ENCODE data around the gene SLC39A10.
"Not testable (repeated sequence)": the region's sequence is repeated elsewhere in the genome, so short reads cannot be mapped to it uniquely, and the experiment has no call there.

SLC39A10 gene

GRCh38 chr2:195663007-195663406 is 6.0 kb downstream of the SLC39A10 start:
- no peak for TF ChIP-seq POLR2AphosphoS5 (IDR thresholded peaks at IDR 0.05; ENCODE audit: borderline replicate concordance, low read depth, low read length)
- TF ChIP-seq FOXP2 (optimal IDR thresholded peaks at IDR 0.05; ENCODE audit: control extremely low read depth, extremely low read length, insufficient read depth): no peak
- Histone ChIP-seq H3K4me3 (no peak overlapping the region), H3K36me3 (ENCODE audit: insufficient read depth, low read length) (no peaks in the 10 kb centered on the region), H3K9me3 (ENCODE audit: low read depth, low read length) (no peaks in the 10 kb centered on the region), H3K9ac (ENCODE audit: insufficient read length) (no peak overlapping the region), H3K27ac (no peak overlapping the region)
- DNase-seq (ENCODE audit: low read depth, low spot score): no peak

- no peak overlapping the region for H3K9ac ChIP-seq (ENCODE audit: insufficient read length)
- TF ChIP-seq EZH2 (IDR thresholded peaks at IDR 0.05) (no peak), POLR2AphosphoS5 (IDR thresholded peaks at IDR 0.05; ENCODE audit: borderline replicate concordance, low read depth, low read length) (no peak), FOXP2 (optimal IDR thresholded peaks at IDR 0.05; ENCODE audit: control extremely low read depth, extremely low read length, insufficient read depth) (no peak)
- no peak for DNase-seq (ENCODE audit: low read depth, low spot score)
- H3K27ac ChIP-seq: no peak overlapping the region
- H3K9me3 ChIP-seq (ENCODE audit: low read depth, low read length): no peaks in the 10 kb centered on the region
- no peak overlapping the region for H3K4me3 ChIP-seq
- H3K36me3 ChIP-seq (ENCODE audit: insufficient read depth, low read length): no peaks in the 10 kb centered on the region
These were observed 7.5 kb downstream of the SLC39A10 start for GRCh38 chr2:195664528-195664927.

- H3K9me3 ChIP-seq (ENCODE audit: low read depth, low read length); DNase-seq (ENCODE audit: low read depth, low spot score); H3K9ac ChIP-seq (ENCODE audit: insufficient read length); H3K4me3 ChIP-seq; H3K36me3 ChIP-seq (ENCODE audit: insufficient read depth, low read length); H3K27ac ChIP-seq: not testable (repeated sequence)
These were observed 8.1 kb downstream of the SLC39A10 start for GRCh38 chr2:195665153-195665552.

- H3K27ac ChIP-seq: no peak overlapping the region
- H3K9me3 ChIP-seq (ENCODE audit: low read depth, low read length): no peaks in the 10 kb centered on the region
- no peaks in the 10 kb centered on the region for H3K36me3 ChIP-seq (ENCODE audit: insufficient read depth, low read length)
- DNase-seq (ENCODE audit: low read depth, low spot score): no peak
- TF ChIP-seq FOXP2 (optimal IDR thresholded peaks at IDR 0.05; ENCODE audit: control extremely low read depth, extremely low read length, insufficient read depth) (no peak), EZH2 (IDR thresholded peaks at IDR 0.05) (no peak), POLR2AphosphoS5 (IDR thresholded peaks at IDR 0.05; ENCODE audit: borderline replicate concordance, low read depth, low read length) (no peak)
- H3K4me3 ChIP-seq: no peak overlapping the region
- no peak overlapping the region for H3K9ac ChIP-seq (ENCODE audit: insufficient read length)
These were observed 9.2 kb downstream of the SLC39A10 start for GRCh38 chr2:195666113-195666712.

GRCh38 chr2:195667974-195668373 is 10.9 kb downstream of the SLC39A10 start:
- no peak for DNase-seq (ENCODE audit: low read depth, low spot score)
- Histone ChIP-seq H3K9me3 (ENCODE audit: low read depth, low read length) (no peaks in the 10 kb centered on the region), H3K27ac (no peak overlapping the region), H3K36me3 (ENCODE audit: insufficient read depth, low read length) (no peaks in the 10 kb centered on the region), H3K4me3 (no peak overlapping the region), H3K9ac (ENCODE audit: insufficient read length) (no peak overlapping the region)
- TF ChIP-seq POLR2AphosphoS5 (IDR thresholded peaks at IDR 0.05; ENCODE audit: borderline replicate concordance, low read depth, low read length): no peak
- TF ChIP-seq FOXP2 (optimal IDR thresholded peaks at IDR 0.05; ENCODE audit: control extremely low read depth, extremely low read length, insufficient read depth): no peak
- no peak for TF ChIP-seq EZH2 (IDR thresholded peaks at IDR 0.05)

- no peak overlapping the region for H3K27ac ChIP-seq
- TF ChIP-seq POLR2AphosphoS5 (IDR thresholded peaks at IDR 0.05; ENCODE audit: borderline replicate concordance, low read depth, low read length) (no peak), FOXP2 (optimal IDR thresholded peaks at IDR 0.05; ENCODE audit: control extremely low read depth, extremely low read length, insufficient read depth) (no peak), EZH2 (IDR thresholded peaks at IDR 0.05) (no peak)
- no peak overlapping the region for H3K4me3 ChIP-seq
- H3K36me3 ChIP-seq (ENCODE audit: insufficient read depth, low read length): no peaks in the 10 kb centered on the region
- DNase-seq (ENCODE audit: low read depth, low spot score): no peak
- H3K9ac ChIP-seq (ENCODE audit: insufficient read length): no peak overlapping the region
- no peaks in the 10 kb centered on the region for H3K9me3 ChIP-seq (ENCODE audit: low read depth, low read length)
These were observed 13.2 kb downstream of the SLC39A10 start for GRCh38 chr2:195670191-195670590.

- DNase-seq (ENCODE audit: low read depth, low spot score): no peak
- no peak for TF ChIP-seq FOXP2 (optimal IDR thresholded peaks at IDR 0.05; ENCODE audit: control extremely low read depth, extremely low read length, insufficient read depth)
- no peak for TF ChIP-seq EZH2 (IDR thresholded peaks at IDR 0.05)
- TF ChIP-seq POLR2AphosphoS5 (IDR thresholded peaks at IDR 0.05; ENCODE audit: borderline replicate concordance, low read depth, low read length): no peak
- Histone ChIP-seq H3K9ac (ENCODE audit: insufficient read length) (no peak overlapping the region), H3K36me3 (ENCODE audit: insufficient read depth, low read length) (no peaks in the 10 kb centered on the region), H3K9me3 (ENCODE audit: low read depth, low read length) (no peaks in the 10 kb centered on the region), H3K27ac (no peak overlapping the region), H3K4me3 (no peak overlapping the region)
These were observed 14.5 kb downstream of the SLC39A10 start for GRCh38 chr2:195671563-195671962.

- H3K4me3 ChIP-seq: no peak overlapping the region
- no peak overlapping the region for H3K27ac ChIP-seq
- H3K9ac ChIP-seq (ENCODE audit: insufficient read length): no peak overlapping the region
- no peak for DNase-seq (ENCODE audit: low read depth, low spot score)
- no peak for TF ChIP-seq EZH2 (IDR thresholded peaks at IDR 0.05)
- no peaks in the 10 kb centered on the region for H3K36me3 ChIP-seq (ENCODE audit: insufficient read depth, low read length)
- no peaks in the 10 kb centered on the region for H3K9me3 ChIP-seq (ENCODE audit: low read depth, low read length)
These were observed 15.6 kb downstream of the SLC39A10 start for GRCh38 chr2:195672674-195673073.

GRCh38 chr2:195674491-195675221 is 17.6 kb downstream of the SLC39A10 start:
- Histone ChIP-seq H3K4me3 (no peak overlapping the region), H3K27ac (no peak overlapping the region), H3K9me3 (ENCODE audit: low read depth, low read length) (no peaks in the 10 kb centered on the region), H3K36me3 (ENCODE audit: insufficient read depth, low read length) (no peaks in the 10 kb centered on the region), H3K9ac (ENCODE audit: insufficient read length) (no peak overlapping the region)
- no peak for TF ChIP-seq EZH2 (IDR thresholded peaks at IDR 0.05)
- TF ChIP-seq POLR2AphosphoS5 (IDR thresholded peaks at IDR 0.05; ENCODE audit: borderline replicate concordance, low read depth, low read length): no peak
- TF ChIP-seq FOXP2 (optimal IDR thresholded peaks at IDR 0.05; ENCODE audit: control extremely low read depth, extremely low read length, insufficient read depth): no peak
- DNase-seq (ENCODE audit: low read depth, low spot score): no peak

All from SK-N-MC (cell line).